ENCODE data around the gene PCDHGA3.

DNA sequence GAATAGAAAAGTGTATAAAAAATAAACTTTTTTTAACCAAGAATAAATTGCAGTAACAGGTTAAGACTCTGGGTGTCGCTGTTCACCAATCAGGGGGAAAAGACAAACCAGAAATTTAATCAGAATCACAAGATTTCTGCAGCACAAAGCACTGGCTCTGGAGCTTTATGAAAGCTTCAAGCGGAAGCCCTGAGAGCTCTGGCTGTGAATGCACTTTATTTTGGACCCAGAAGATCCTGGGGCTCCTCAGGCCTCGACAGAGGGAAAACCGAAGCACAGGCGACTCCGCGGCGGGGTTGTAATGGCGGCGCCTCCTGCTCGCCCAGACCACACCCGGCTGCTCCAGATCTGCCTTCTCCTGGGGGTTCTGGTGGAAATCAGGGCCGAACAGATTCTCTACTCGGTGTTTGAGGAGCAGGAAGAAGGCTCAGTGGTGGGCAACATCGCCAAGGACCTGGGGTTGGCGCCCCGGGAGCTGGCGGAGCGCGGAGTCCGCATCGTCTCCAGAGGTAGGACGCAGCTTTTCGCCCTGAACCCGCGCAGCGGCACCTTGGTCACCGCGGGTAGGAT is 11.4 kb downstream of the PCDHGA3 start, which contains the start of gene PCDHGA4:
- TF ChIP-seq, protein P1, sequence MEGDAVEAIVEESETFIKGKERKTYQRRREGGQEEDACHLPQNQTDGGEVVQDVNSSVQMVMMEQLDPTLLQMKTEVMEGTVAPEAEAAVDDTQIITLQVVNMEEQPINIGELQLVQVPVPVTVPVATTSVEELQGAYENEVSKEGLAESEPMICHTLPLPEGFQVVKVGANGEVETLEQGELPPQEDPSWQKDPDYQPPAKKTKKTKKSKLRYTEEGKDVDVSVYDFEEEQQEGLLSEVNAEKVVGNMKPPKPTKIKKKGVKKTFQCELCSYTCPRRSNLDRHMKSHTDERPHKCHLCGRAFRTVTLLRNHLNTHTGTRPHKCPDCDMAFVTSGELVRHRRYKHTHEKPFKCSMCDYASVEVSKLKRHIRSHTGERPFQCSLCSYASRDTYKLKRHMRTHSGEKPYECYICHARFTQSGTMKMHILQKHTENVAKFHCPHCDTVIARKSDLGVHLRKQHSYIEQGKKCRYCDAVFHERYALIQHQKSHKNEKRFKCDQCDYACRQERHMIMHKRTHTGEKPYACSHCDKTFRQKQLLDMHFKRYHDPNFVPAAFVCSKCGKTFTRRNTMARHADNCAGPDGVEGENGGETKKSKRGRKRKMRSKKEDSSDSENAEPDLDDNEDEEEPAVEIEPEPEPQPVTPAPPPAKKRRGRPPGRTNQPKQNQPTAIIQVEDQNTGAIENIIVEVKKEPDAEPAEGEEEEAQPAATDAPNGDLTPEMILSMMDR (IDR thresholded peaks at IDR 0.05; ENCODE audit: low read depth, low read length), result peak; percentile 50
- no peak for TF ChIP-seq EZH2phosphoT487 (IDR thresholded peaks at IDR 0.05; ENCODE audit: low read depth)

Data from OCI-LY3 (cell line).